NCI-H128 (cell line): ENCODE results near the gene THAP4.

Source experiments
- DNase-seq: peaks from one replicate; lab custom pipeline; 2025; ENCODE audit not compliant: unreplicated experiment; lab: John Stamatoyannopoulos, UW

THAP4 gene

GRCh38 chr2:241637018-241637794 lies at the start of gene THAP4, which contains the start of gene ATG4B:
TSS of gene THAP4 (minus strand) at chr2:241637158. CDS start at chr2:241637017, 141 bp downstream.
TSS of gene ATG4B (plus strand) at chr2:241637693. CDS start at chr2:241637715, 22 bp downstream.
- DNase-seq, result peak; percentile 24

GRCh38 chr2:241686324-241686649 lies 49.3 kb upstream of the THAP4 start:
- no peak for DNase-seq

- DNase-seq, result no peak
Measured at GRCh38 chr2:241680827-241681599, 44.1 kb upstream of the THAP4 start.

- DNase-seq, result no peak
Measured at GRCh38 chr2:241680044-241680443, 43.1 kb upstream of the THAP4 start.

- no peak for DNase-seq
Measured at GRCh38 chr2:241678784-241679540, 42.0 kb upstream of the THAP4 start.

- no peak for DNase-seq
Measured at GRCh38 chr2:241678307-241678706, 41.3 kb upstream of the THAP4 start.

- DNase-seq, result no peak
Measured at GRCh38 chr2:241677392-241677791, 40.4 kb upstream of the THAP4 start.

GRCh38 chr2:241676665-241677064 lies 39.7 kb upstream of the THAP4 start:
- no peak for DNase-seq

GRCh38 chr2:241675885-241676284 lies 38.9 kb upstream of the THAP4 start:
- DNase-seq, result no peak

- DNase-seq, result no peak
Measured at GRCh38 chr2:241673797-241674725, 37.1 kb upstream of the THAP4 start.

GRCh38 chr2:241673189-241673663 lies 36.3 kb upstream of the THAP4 start:
- DNase-seq, result no peak

- no peak for DNase-seq
Measured at GRCh38 chr2:241672243-241673188, 35.6 kb upstream of the THAP4 start.

GRCh38 chr2:241671457-241672240 lies 34.7 kb upstream of the THAP4 start:
- no peak for DNase-seq

GRCh38 chr2:241670333-241671110 lies 33.6 kb upstream of the THAP4 start:
- DNase-seq, result no peak

- no peak for DNase-seq
Measured at GRCh38 chr2:241668839-241669238, 31.9 kb upstream of the THAP4 start.

GRCh38 chr2:241668354-241668753 lies 31.4 kb upstream of the THAP4 start:
- DNase-seq, result no peak

- DNase-seq, result no peak
Measured at GRCh38 chr2:241666627-241667400, 29.9 kb upstream of the THAP4 start.
